ENCODE measurements around the gene PPFIBP1.
"Not testable (repeated sequence)": the region's sequence is repeated elsewhere in the genome, so short reads cannot be mapped to it uniquely, and the experiment has no call there.

PPFIBP1 gene

DNA sequence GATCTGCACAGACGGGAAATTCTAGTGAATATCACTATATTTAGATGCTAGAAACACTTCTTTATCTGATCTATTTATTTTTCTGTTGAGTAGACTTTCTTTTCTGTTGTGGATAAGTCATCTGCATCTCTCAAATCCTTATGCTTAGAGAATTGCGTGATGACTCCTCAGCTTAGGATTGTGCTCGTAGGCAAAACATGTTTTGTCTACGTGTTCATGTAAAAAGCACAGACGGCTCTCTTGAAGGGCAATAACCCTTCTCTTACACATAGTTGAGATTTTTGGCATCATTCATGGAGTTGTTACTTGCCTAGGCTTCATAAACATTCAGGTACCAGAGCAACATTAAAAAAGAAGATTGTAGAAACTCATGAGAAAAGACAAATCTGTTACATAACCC, 18.6 kb downstream of the PPFIBP1 start:
- peak; percentile 75 for DNase-seq (ENCODE audit: low read depth)

- not testable (repeated sequence) for DNase-seq (ENCODE audit: low read depth)
Observed at GRCh38 chr12:27544858-27545257, 20.9 kb downstream of the PPFIBP1 start.

- no peak for DNase-seq (ENCODE audit: low read depth)
Observed at GRCh38 chr12:27545665-27546064, 21.7 kb downstream of the PPFIBP1 start.

DNA sequence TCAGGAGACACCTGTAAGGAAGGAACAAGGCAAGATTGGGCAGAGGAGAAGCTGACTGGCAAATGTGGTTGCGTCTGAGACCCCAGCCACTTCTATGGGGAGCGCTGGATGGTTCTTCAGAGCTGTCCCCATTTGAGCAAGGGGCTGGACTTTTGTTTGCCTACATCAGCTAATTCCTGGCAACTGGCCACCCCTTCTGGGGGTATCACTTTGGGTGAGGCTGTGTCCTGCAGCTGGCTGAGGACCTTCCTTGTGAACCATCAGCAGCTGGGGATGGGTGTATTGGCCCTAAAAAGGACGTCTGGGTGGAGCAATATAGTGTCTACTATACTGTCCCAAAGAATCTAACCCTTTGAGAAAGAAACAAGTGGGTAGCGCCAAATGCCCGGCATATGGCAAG, 23.6 kb downstream of the PPFIBP1 start:
- DNase-seq (ENCODE audit: low read depth) = no peak

DNA sequence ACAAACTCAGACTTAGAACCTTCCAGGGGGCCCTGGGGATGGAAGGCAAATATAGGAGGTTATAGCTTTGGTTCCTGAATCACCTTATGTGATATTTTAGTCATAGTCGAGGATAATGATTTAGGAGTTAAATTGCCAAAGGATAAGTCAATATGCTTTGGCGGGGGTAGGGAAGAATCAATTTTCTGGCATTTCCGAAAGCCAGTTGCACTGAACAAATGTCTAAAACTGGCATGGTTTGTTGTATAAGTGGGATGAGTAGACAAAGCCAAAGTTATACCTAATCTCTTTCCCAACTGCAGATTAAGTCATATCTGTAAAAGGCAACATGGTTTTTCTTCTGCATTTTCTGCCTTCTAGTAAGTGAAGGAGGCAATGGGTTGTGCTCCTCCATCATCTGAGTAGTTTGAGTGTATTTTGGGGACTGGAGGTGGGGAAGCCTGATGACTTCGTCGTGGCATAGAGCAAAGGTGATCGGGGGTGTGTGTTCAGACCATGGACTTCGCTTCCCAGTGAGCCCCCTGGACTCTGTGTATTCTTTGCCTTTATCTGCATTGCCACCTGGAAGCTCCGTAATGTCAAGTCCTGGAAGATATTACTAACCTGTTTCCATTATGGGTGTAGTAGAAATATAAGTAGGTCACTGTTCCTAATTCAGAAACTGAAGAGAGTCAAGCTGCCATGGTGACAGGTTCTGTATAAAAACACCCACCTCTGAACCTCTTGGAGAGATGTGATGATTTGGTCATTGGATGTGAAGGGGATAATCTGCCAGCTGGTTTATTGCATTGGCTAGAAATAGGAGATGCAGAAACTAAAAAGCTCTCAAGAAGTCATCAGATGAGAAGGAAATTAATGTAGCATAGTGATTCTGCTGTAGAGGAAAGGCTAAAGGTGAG, 24.5 kb downstream of the PPFIBP1 start:
- DNase-seq (ENCODE audit: low read depth) = no peak

DNA sequence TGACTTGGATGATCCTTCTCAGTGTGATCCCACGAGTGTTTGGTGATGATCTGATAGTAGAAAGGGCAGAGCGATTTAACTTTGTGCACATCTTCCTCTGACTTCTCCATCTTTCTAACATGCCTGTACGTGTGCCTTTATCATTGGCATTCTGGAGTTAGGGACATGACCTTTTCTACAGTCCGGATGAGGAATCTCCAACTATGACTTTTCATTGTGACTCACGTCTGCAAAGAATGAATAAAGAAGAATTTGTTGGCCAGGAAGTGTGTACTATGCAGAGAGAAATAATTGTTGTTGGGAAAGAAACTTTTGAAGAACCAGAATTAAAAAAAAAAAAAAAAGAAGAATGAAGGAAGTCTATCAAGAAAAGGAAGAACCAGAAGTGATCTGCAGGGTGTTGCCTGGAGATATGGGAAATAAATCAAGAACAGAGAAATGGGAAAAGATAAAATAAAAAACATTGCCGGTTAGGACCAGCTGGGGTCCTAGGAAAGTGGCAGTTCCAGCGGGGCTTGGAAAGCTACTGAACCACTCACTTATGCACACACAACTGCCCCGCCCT, 25.3 kb downstream of the PPFIBP1 start:
- DNase-seq (ENCODE audit: low read depth) = no peak

GRCh38 chr12:27549801-27550652, 26.0 kb downstream of the PPFIBP1 start:
- DNase-seq (ENCODE audit: low read depth) = peak; percentile 91

DNA sequence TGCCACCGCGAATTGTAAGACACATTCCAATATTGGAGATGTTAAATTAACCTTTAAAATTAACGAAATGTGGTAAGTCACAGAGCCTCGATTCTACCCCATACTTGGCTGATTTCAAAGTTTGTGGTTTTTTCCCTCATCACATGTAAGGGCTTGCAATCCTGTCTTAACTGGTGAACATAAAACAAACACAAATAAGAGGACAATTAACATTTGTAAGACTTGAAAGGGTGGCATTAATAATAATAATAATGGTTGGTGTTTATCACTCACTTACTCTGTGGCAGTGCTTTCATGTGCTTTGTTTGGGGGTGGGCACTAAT, 26.6 kb downstream of the PPFIBP1 start:
- no peak for DNase-seq (ENCODE audit: low read depth)

- DNase-seq (ENCODE audit: low read depth) = no peak
Observed at GRCh38 chr12:27551172-27551840, 27.3 kb downstream of the PPFIBP1 start.

DNA sequence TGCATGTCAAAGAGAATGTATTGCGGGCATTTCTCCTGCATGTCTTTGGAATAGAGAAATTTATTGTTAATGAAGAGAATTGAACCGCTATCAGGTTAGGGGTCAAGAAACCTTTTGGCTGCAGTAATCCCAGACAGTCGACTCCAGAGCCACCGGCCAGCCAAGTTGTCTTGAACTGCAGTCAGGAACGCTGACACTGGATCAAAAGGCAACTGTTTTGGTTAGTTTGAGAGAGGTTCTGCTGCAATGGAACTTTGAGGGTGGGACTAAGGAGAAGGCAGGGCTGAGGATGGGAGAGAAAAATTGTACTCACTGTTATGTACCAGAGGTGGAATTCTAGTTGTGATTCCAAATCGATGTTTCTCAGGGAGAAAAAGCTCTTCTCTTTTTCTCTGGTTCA, 28.2 kb downstream of the PPFIBP1 start:
- no peak for DNase-seq (ENCODE audit: low read depth)

GRCh38 chr12:27552886-27553560, 29.0 kb downstream of the PPFIBP1 start:
- no peak for DNase-seq (ENCODE audit: low read depth)

DNA sequence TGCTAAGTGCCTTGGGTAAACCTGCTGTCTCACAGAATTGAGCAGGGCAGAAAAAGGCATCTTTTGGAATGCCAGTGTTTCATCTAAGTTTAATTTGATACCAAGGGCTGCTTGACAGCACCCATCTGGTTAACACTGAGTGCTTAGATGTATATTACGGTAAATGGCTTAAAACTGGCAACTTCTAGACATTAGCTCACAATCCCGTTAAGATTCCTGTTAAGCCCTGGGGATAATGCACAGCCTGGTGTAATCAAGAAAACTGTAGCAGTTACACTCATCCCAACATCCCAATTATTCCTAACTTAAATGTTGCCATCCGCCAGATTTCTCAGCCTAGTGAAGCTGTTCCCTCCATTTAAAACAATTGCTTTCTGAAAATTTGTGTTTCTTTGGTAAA, 29.9 kb downstream of the PPFIBP1 start:
- DNase-seq (ENCODE audit: low read depth) = no peak

DNA sequence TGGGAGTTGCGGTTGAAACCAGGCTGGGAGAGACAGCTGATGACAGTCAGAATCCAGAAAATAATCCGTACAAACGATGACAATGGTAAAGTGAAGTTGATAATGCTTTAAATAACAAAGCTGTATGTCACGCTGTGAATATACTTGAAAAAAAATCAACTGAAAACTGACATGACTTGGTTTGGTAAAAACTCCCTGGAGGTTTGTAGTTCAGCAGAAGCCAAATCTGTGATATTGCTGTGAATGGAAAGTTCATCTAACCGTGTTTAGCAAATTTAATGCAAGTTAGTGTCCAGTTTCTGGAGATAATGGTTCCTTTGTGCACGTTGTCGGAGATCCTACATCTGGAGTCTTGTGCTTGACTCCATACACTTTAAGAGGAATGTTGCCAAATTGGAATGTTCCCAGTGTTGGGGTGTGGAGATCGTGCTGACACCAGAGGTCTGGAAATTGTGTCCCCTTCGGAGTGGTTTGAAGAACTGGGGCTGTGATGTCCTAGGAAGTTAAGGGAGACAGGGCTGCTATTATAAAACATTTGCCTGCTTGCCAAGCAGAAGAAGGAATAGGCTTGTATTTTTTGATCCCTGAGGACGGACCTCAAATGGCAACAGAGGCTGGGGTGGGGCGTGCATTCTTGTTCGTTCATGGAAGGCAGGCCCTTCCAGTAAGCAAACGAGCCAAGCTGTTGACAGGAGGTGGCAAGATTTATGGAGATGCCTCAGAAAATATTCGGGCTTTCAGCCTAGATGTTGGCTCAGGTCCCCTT, 30.6 kb downstream of the PPFIBP1 start:
- no peak for DNase-seq (ENCODE audit: low read depth)

DNA sequence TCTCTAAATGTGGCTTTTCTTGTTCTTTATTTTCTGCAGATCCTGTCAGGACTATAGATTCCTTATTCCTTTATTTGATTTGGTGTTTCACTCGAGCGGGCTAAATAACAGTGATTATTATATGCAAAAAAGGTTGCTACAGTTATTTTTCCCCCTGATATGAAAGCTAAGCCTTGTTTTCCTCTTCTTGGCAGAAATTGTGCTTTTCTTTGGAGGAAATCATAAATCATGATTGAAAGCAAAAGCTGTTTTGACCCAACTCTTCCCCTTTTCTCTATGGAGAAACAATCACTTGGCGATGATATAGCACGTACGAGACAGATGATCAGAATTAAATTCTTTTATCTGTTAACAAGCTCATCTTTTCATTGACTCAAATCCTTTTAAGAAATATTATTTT, 31.4 kb downstream of the PPFIBP1 start:
- no peak for DNase-seq (ENCODE audit: low read depth)

GRCh38 chr12:27555925-27556778, 32.1 kb downstream of the PPFIBP1 start:
- DNase-seq (ENCODE audit: low read depth) = no peak

- no peak for DNase-seq (ENCODE audit: low read depth)
Observed at GRCh38 chr12:27560126-27560525, 36.1 kb downstream of the PPFIBP1 start.

DNA sequence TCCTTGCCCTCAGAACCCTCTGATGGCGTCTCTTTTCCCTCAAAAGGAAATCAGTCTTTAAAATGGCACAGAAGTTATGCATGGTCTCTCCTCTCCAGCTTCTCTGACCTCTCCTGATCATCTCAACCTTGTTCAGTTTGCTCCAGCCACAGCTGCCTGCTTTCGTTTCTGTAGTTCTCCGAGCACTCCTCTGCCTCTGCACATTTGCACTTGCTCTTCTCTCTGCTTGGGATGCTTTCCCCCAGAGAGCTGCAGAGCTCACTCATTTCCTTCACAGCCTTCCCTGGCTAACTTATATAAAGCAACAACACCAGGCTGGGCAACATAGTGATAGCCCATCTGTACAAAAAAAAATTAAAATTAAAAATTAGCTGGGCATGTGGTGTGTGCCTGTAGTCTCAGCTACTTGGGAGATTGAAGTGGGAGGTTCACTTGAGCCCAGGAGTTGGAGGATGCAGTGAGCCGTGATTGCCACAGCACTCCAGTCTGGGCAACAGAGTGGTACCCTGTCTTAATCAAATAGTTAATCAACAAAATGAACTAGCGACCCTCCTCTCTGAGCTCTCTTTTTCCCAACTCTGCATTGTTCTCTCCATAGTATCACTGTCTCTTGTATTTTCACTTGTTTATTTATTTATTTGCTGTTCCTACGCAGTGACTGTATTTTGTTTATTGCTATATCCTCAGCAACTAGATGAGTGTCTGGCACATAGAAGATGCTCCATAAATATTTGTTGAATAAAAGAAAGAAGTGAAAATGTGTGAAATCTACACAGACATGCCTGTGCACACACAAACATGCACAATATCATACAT, 37.7 kb downstream of the PPFIBP1 start:
- DNase-seq (ENCODE audit: low read depth) = no peak

- no peak for DNase-seq (ENCODE audit: low read depth)
Observed at GRCh38 chr12:27564612-27565213, 40.7 kb downstream of the PPFIBP1 start.

- no peak for DNase-seq (ENCODE audit: low read depth)
Observed at GRCh38 chr12:27566159-27566558, 42.2 kb downstream of the PPFIBP1 start.
